GM21381 (cell line): ENCODE results near the gene MAPT.
A peak's percentile ranks its signal among the peaks of the same experiment; 100 is the strongest.
"Not testable (repeated sequence)": the region's sequence is repeated elsewhere in the genome, so short reads cannot be mapped to it uniquely, and the experiment has no call there.

ENCODE experiments used
- ATAC-seq: cut with Tn5 transposase; IDR thresholded peaks from one replicate; pipeline ENCODE4 v1.9.1; 2021; ENCODE audit warnings: mild to moderate bottlenecking, moderate library complexity; ENCODE audit not compliant: unreplicated experiment

The MAPT gene

DNA sequence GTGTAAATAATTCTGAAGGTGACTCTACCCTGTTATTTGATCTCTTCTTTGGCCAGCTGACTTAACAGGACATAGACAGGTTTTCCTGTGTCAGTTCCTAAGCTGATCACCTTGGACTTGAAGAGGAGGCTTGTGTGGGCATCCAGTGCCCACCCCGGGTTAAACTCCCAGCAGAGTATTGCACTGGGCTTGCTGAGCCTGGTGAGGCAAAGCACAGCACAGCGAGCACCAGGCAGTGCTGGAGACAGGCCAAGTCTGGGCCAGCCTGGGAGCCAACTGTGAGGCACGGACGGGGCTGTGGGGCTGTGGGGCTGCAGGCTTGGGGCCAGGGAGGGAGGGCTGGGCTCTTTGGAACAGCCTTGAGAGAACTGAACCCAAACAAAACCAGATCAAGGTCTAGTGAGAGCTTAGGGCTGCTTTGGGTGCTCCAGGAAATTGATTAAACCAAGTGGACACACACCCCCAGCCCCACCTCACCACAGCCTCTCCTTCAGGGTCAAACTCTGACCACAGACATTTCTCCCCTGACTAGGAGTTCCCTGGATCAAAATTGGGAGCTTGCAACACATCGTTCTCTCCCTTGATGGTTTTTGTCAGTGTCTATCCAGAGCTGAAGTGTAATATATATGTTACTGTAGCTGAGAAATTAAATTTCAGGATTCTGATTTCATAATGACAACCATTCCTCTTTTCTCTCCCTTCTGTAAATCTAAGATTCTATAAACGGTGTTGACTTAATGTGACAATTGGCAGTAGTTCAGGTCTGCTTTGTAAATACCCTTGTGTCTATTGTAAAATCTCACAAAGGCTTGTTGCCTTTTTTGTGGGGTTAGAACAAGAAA lies 109.8 kb downstream of the MAPT start:
- ATAC-seq: no peak

GRCh38 chr17:46006082-46006481 lies 111.7 kb downstream of the MAPT start:
- ATAC-seq: not testable (repeated sequence)

DNA sequence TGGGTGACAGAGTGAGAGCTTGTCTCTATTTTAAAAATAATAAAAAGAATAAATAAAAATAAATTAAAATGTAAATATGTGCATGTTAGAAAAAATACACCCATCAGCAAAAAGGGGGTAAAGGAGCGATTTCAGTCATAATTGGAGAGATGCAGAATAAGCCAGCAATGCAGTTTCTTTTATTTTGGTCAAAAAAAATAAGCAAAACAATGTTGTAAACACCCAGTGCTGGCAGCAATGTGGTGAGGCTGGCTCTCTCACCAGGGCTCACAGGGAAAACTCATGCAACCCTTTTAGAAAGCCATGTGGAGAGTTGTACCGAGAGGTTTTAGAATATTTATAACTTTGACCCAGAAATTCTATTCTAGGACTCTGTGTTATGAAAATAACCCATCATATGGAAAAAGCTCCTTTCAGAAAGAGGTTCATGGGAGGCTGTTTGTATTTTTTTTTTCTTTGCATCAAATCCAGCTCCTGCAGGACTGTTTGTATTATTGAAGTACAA lies 113.2 kb downstream of the MAPT start:
- no peak for ATAC-seq

GRCh38 chr17:46008591-46008990 lies 114.2 kb downstream of the MAPT start:
- ATAC-seq: no peak

DNA sequence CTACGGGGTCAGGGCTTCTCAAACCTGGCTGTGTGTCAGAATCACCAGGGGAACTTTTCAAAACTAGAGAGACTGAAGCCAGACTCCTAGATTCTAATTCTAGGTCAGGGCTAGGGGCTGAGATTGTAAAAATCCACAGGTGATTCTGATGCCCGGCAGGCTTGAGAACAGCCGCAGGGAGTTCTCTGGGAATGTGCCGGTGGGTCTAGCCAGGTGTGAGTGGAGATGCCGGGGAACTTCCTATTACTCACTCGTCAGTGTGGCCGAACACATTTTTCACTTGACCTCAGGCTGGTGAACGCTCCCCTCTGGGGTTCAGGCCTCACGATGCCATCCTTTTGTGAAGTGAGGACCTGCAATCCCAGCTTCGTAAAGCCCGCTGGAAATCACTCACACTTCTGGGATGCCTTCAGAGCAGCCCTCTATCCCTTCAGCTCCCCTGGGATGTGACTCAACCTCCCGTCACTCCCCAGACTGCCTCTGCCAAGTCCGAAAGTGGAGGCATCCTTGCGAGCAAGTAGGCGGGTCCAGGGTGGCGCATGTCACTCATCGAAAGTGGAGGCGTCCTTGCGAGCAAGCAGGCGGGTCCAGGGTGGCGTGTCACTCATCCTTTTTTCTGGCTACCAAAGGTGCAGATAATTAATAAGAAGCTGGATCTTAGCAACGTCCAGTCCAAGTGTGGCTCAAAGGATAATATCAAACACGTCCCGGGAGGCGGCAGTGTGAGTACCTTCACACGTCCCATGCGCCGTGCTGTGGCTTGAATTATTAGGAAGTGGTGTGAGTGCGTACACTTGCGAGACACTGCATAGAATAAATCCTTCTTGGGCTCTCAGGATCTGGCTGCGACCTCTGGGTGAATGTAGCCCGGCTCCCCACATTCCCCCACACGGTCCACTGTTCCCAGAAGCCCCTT lies 115.6 kb downstream of the MAPT start:
- no peak for ATAC-seq

DNA sequence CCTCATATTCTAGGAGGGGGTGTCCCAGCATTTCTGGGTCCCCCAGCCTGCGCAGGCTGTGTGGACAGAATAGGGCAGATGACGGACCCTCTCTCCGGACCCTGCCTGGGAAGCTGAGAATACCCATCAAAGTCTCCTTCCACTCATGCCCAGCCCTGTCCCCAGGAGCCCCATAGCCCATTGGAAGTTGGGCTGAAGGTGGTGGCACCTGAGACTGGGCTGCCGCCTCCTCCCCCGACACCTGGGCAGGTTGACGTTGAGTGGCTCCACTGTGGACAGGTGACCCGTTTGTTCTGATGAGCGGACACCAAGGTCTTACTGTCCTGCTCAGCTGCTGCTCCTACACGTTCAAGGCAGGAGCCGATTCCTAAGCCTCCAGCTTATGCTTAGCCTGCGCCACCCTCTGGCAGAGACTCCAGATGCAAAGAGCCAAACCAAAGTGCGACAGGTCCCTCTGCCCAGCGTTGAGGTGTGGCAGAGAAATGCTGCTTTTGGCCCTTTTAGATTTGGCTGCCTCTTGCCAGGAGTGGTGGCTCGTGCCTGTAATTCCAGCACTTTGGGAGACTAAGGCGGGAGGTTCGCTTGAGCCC lies 116.3 kb downstream of the MAPT start:
- ATAC-seq: no peak

- ATAC-seq: no peak
Observed at GRCh38 chr17:46011711-46012505, 117.6 kb downstream of the MAPT start.

DNA sequence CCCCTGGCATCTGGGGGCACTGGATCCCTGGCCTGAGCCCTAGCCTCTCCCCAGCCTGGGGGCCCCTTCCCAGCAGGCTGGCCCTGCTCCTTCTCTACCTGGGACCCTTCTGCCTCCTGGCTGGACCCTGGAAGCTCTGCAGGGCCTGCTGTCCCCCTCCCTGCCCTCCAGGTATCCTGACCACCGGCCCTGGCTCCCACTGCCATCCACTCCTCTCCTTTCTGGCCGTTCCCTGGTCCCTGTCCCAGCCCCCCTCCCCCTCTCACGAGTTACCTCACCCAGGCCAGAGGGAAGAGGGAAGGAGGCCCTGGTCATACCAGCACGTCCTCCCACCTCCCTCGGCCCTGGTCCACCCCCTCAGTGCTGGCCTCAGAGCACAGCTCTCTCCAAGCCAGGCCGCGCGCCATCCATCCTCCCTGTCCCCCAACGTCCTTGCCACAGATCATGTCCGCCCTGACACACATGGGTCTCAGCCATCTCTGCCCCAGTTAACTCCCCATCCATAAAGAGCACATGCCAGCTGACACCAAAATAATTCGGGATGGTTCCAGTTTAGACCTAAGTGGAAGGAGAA lies 118.2 kb downstream of the MAPT start:
- no peak for ATAC-seq

DNA sequence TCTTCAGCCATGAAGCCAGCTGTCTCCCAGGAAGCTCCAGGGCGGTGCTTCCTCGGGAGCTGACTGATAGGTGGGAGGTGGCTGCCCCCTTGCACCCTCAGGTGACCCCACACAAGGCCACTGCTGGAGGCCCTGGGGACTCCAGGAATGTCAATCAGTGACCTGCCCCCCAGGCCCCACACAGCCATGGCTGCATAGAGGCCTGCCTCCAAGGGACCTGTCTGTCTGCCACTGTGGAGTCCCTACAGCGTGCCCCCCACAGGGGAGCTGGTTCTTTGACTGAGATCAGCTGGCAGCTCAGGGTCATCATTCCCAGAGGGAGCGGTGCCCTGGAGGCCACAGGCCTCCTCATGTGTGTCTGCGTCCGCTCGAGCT lies 118.8 kb downstream of the MAPT start:
- no peak for ATAC-seq

DNA sequence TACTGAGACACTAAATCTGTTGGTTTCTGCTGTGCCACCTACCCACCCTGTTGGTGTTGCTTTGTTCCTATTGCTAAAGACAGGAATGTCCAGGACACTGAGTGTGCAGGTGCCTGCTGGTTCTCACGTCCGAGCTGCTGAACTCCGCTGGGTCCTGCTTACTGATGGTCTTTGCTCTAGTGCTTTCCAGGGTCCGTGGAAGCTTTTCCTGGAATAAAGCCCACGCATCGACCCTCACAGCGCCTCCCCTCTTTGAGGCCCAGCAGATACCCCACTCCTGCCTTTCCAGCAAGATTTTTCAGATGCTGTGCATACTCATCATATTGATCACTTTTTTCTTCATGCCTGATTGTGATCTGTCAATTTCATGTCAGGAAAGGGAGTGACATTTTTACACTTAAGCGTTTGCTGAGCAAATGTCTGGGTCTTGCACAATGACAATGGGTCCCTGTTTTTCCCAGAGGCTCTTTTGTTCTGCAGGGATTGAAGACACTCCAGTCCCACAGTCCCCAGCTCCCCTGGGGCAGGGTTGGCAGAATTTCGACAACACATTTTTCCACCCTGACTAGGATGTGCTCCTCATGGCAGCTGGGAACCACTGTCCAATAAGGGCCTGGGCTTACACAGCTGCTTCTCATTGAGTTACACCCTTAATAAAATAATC lies 119.3 kb downstream of the MAPT start:
- no peak for ATAC-seq

DNA sequence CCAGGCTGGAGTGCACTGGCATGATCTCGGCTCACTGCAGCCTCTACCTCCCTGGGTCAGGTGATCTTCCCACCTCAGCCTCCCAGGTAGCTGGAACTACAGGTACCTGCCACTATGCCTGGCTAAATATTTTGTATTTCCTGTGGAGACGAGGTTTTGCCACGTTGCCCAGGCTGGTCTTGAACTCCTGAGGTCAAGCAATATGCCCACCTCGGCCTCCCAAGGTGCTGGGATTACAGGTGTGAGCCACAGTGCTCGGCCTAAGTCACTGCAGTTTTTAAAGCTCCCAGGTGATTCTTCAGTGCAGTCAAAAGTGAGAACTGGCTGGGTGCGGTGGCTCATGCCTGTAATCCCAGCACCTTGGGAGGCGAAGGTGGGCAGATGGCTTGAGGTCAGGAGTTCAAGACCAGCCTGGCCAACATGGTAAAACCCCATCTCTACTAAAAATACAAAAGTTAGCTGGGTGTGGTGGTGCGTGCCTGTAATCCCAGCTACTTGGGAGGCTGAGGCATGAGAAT lies 125.1 kb downstream of the MAPT start:
- not testable (repeated sequence) for ATAC-seq

- ATAC-seq: peak; percentile 85
Observed at GRCh38 chr17:46020023-46020761, 125.8 kb downstream of the MAPT start.

- ATAC-seq: no peak
Observed at GRCh38 chr17:46020998-46021397, 126.6 kb downstream of the MAPT start.

DNA sequence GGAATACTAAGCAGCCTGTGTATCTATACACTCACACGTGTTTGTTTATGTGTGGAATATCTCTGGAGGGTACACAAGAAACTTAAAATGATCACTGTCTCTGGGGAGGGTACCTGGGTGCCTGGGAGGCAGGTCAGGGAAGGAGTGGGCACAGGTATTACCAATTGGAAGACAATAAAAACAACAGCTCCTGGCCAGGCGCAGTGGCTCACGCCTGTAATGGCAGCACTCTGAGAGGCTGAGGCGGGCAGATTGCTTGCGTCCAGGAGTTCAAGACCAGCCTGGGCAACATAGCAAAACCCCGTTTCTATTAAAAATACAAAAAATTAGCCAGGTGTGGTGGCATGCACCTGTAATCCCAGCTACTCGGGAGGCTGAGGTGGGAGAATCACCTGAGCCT lies 129.0 kb downstream of the MAPT start:
- ATAC-seq: not testable (repeated sequence)

GRCh38 chr17:46023783-46024388 lies 129.5 kb downstream of the MAPT start:
- no peak for ATAC-seq

- no peak for ATAC-seq
Observed at GRCh38 chr17:46024590-46024989, 130.2 kb downstream of the MAPT start.

DNA sequence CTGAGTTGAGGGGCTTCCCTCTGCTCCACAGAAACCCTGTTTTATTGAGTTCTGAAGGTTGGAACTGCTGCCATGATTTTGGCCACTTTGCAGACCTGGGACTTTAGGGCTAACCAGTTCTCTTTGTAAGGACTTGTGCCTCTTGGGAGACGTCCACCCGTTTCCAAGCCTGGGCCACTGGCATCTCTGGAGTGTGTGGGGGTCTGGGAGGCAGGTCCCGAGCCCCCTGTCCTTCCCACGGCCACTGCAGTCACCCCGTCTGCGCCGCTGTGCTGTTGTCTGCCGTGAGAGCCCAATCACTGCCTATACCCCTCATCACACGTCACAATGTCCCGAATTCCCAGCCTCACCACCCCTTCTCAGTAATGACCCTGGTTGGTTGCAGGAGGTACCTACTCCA lies 130.7 kb downstream of the MAPT start:
- no peak for ATAC-seq

GRCh38 chr17:46025510-46026165 lies 131.3 kb downstream of the MAPT start:
- ATAC-seq: no peak
